Measurements from ENCODE around the gene SYNE4. TPM values are rescaled to one million over a fixed set of nuclear protein-coding genes. Genes with fewer than 3 reads are reported as not detected.

SYNE4 gene
- total and polyA plus RNA-seq, 12 donors, result 0.26 to 0.62 (median 0.37) TPM; not detected in 7

GRCh38 chr19:35991731-35992450 is 16.7 kb downstream of the SYNE4 start:
- DNase-seq (no peak), ATAC-seq (no peak)
- Histone ChIP-seq H3K27me3 (peaks cover 0 to 21% (median 19%) of the 10 kb centered on the region in 7 donors), H3K4me3 (no peak overlapping the region), H3K9me3 (no peaks in the 10 kb centered on the region), H3K4me1 (peaks cover 7 to 31% (median 21%) of the 10 kb centered on the region in 9 donors), H3K27ac (no peak overlapping the region), H3K36me3 (peaks cover 0 to 2% (median 0%) of the 10 kb centered on the region in 9 donors)
- intact Hi-C loops (cut with DNase I), result loop anchor here in 1 of 10 donors (10.0 kb wide), 1 partner anchor 123 kb away; the partner anchor contains the start of genes OVOL3, POLR2I and TBCB
- no peak for TF ChIP-seq CTCF (IDR thresholded peaks at IDR 0.05)
- WGBS, 2 donors, result 73 to 76% methylated on average over 7 of the region's 7 CpGs

- DNase-seq, result no peak
- H3K4me1 ChIP-seq, result peaks cover 5 to 27% (median 13%) of the 10 kb centered on the region in 9 donors
- ATAC-seq, result no peak
- H3K9me3 ChIP-seq, result no peaks in the 10 kb centered on the region
- H3K4me3 ChIP-seq, result no peak overlapping the region
- intact Hi-C loops (cut with DNase I), result loop anchor here in 1 of 10 donors (10.0 kb wide), 1 partner anchor 124 kb away; the partner anchor contains the start of genes OVOL3, POLR2I and TBCB
- no peak for TF ChIP-seq CTCF (IDR thresholded peaks at IDR 0.05)
- 77 to 87% methylated on average over 10 of the region's 10 CpGs for WGBS, 2 donors
- H3K27me3 ChIP-seq, result peaks cover 0 to 30% (median 27%) of the 10 kb centered on the region in 7 donors
- H3K36me3 ChIP-seq, result no peaks in the 10 kb centered on the region
- no peak overlapping the region for H3K27ac ChIP-seq
Observed at GRCh38 chr19:35990771-35991730, 17.6 kb downstream of the SYNE4 start.

- Histone ChIP-seq H3K27me3 (peaks cover 0 to 39% (median 36%) of the 10 kb centered on the region in 7 donors), H3K36me3 (no peaks in the 10 kb centered on the region), H3K9me3 (no peaks in the 10 kb centered on the region), H3K4me1 (peaks cover 0 to 21% (median 8%) of the 10 kb centered on the region in 9 donors), H3K4me3 (no peak overlapping the region), H3K27ac (no peak overlapping the region)
- intact Hi-C loops (cut with DNase I), result loop anchor here in 1 of 10 donors (10.0 kb wide), 1 partner anchor 125 kb away; the partner anchor contains the start of genes OVOL3, POLR2I and TBCB
- no peak for TF ChIP-seq CTCF (IDR thresholded peaks at IDR 0.05)
- 80 to 88% methylated on average over 4 of the region's 4 CpGs for WGBS, 2 donors
- DNase-seq, result no peak
- ATAC-seq, result no peak
Observed at GRCh38 chr19:35990156-35990555, 18.5 kb downstream of the SYNE4 start.

GRCh38 chr19:35988824-35989223 is 19.8 kb downstream of the SYNE4 start:
- Histone ChIP-seq H3K27me3 (peaks cover 0 to 49% (median 47%) of the 10 kb centered on the region in 7 donors), H3K27ac (no peak overlapping the region), H3K36me3 (no peaks in the 10 kb centered on the region), H3K4me1 (peaks cover 0 to 13% (median 4%) of the 10 kb centered on the region in 9 donors), H3K4me3 (no peak overlapping the region), H3K9me3 (no peaks in the 10 kb centered on the region)
- WGBS, 2 donors, result 89 to 90% methylated on average over 3 of the region's 3 CpGs
- TF ChIP-seq CTCF (IDR thresholded peaks at IDR 0.05), result no peak
- intact Hi-C loops (cut with DNase I), result no loop called here
- ATAC-seq (no peak), DNase-seq (no peak)

All from heart right ventricle (tissue), 16 donors.